Ishikawa (cell line): ENCODE results near the gene TFF3.

Experiments used
- EGR1 ChIP-seq: IDR thresholded peaks from 2 replicates; pipeline ENCODE4 v1.6.1; 2012
- NFIC ChIP-seq: IDR thresholded peaks from 2 replicates; pipeline ENCODE4 v1.6.1; 2012
- TAF1 ChIP-seq: IDR thresholded peaks from 2 replicates; pipeline ENCODE4 v1.6.1; 2012; ENCODE audit warnings: low read depth, mild to moderate bottlenecking
- TCF12 ChIP-seq: IDR thresholded peaks from 2 replicates; pipeline ENCODE4 v1.6.1; 2012; ENCODE audit warnings: low read depth
- TF ChIP-seq, protein P1 (sequence below): IDR thresholded peaks from 2 replicates; pipeline ENCODE4 v1.6.1; 2012
- TF ChIP-seq, protein P2 (sequence below): IDR thresholded peaks from 2 replicates; pipeline ENCODE4 v1.6.1; 2012; ENCODE audit warnings: low read depth, mild to moderate bottlenecking

- TF ChIP-seq NFIC (no peak), EGR1 (no peak), TAF1 (no peak), TCF12 (no peak)
- TF ChIP-seq, protein P1, sequence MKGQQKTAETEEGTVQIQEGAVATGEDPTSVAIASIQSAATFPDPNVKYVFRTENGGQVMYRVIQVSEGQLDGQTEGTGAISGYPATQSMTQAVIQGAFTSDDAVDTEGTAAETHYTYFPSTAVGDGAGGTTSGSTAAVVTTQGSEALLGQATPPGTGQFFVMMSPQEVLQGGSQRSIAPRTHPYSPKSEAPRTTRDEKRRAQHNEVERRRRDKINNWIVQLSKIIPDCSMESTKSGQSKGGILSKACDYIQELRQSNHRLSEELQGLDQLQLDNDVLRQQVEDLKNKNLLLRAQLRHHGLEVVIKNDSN: no peak
- TF ChIP-seq, protein P2, sequence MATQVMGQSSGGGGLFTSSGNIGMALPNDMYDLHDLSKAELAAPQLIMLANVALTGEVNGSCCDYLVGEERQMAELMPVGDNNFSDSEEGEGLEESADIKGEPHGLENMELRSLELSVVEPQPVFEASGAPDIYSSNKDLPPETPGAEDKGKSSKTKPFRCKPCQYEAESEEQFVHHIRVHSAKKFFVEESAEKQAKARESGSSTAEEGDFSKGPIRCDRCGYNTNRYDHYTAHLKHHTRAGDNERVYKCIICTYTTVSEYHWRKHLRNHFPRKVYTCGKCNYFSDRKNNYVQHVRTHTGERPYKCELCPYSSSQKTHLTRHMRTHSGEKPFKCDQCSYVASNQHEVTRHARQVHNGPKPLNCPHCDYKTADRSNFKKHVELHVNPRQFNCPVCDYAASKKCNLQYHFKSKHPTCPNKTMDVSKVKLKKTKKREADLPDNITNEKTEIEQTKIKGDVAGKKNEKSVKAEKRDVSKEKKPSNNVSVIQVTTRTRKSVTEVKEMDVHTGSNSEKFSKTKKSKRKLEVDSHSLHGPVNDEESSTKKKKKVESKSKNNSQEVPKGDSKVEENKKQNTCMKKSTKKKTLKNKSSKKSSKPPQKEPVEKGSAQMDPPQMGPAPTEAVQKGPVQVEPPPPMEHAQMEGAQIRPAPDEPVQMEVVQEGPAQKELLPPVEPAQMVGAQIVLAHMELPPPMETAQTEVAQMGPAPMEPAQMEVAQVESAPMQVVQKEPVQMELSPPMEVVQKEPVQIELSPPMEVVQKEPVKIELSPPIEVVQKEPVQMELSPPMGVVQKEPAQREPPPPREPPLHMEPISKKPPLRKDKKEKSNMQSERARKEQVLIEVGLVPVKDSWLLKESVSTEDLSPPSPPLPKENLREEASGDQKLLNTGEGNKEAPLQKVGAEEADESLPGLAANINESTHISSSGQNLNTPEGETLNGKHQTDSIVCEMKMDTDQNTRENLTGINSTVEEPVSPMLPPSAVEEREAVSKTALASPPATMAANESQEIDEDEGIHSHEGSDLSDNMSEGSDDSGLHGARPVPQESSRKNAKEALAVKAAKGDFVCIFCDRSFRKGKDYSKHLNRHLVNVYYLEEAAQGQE: no peak
Measured at GRCh38 chr21:42299324-42300044, 15.7 kb downstream of the TFF3 start.
